Stimulated activated CD8-positive, alpha-beta memory T cell treated with anti-CD3 and anti-CD28 coated beads, Interleukin-15, amount 100 ng/mL, for 4 hours (primary cell): ENCODE results near the gene SORCS2.
A peak's percentile ranks its signal among the peaks of the same experiment; 100 is the strongest.

ENCODE experiments used
- DNase-seq, 2 donors: peaks; one replicate each; pipeline ENCODE4 v3.0.0-alpha.2; 2020; ENCODE audit warnings: low read depth in 2 of 2

SORCS2 gene

GRCh38 chr4:7303561-7303960 lies 111.2 kb downstream of the SORCS2 start:
- no peak for DNase-seq

- DNase-seq: no peak
These were observed 112.1 kb downstream of the SORCS2 start for GRCh38 chr4:7304436-7304835.

GRCh38 chr4:7306021-7306965 lies 114.0 kb downstream of the SORCS2 start:
- no peak for DNase-seq

- no peak for DNase-seq
These were observed 114.6 kb downstream of the SORCS2 start for GRCh38 chr4:7306986-7307385.

GRCh38 chr4:7307394-7308099 lies 115.2 kb downstream of the SORCS2 start:
- DNase-seq: no peak

GRCh38 chr4:7309181-7309580 lies 116.8 kb downstream of the SORCS2 start:
- no peak for DNase-seq

- DNase-seq: no peak
These were observed 117.5 kb downstream of the SORCS2 start for GRCh38 chr4:7309636-7310390.

GRCh38 chr4:7310451-7310850 lies 118.1 kb downstream of the SORCS2 start:
- DNase-seq: no peak

- DNase-seq: no peak
These were observed 118.9 kb downstream of the SORCS2 start for GRCh38 chr4:7311205-7311604.

GRCh38 chr4:7312691-7313090 lies 120.4 kb downstream of the SORCS2 start:
- DNase-seq: no peak

- DNase-seq: no peak
These were observed 121.0 kb downstream of the SORCS2 start for GRCh38 chr4:7313347-7313811.

- no peak for DNase-seq
These were observed 121.7 kb downstream of the SORCS2 start for GRCh38 chr4:7313991-7314390.

GRCh38 chr4:7315286-7315685 lies 122.9 kb downstream of the SORCS2 start:
- DNase-seq: no peak

GRCh38 chr4:7315935-7316334 lies 123.6 kb downstream of the SORCS2 start:
- DNase-seq: no peak

GRCh38 chr4:7319024-7319423 lies 126.7 kb downstream of the SORCS2 start:
- no peak for DNase-seq

GRCh38 chr4:7320206-7320797 lies 128.0 kb downstream of the SORCS2 start:
- no peak for DNase-seq

GRCh38 chr4:7322166-7322991 lies 130.0 kb downstream of the SORCS2 start:
- no peak for DNase-seq

GRCh38 chr4:7323461-7323871 lies 131.1 kb downstream of the SORCS2 start:
- DNase-seq: no peak

GRCh38 chr4:7323872-7324650 lies 131.7 kb downstream of the SORCS2 start:
- DNase-seq: no peak

GRCh38 chr4:7324651-7325121 lies 132.3 kb downstream of the SORCS2 start:
- peak; percentile 7 to 10 for DNase-seq
